Stimulated activated memory B cell treated with anti-CD40 and anti-IgM and Interleukin-4, amounts not matched to agents 10 μg/mL and 1 μg/mL and 100 μg/mL, for 72 hours (primary cell): Measurements from ENCODE around the gene DDX50.
A peak's percentile ranks its signal among the peaks of the same experiment; 100 is the strongest.

Source experiments
- ATAC-seq: fragments of 150-1000 bp; cut with Tn5 transposase; 2 replicates; pipeline ENCODE4 v1.10.0; 2021
- H3K27ac Mint-ChIP-seq: one replicate; pipeline ENCODE4 v1.8.0; 2022; ENCODE audit warnings: mild to moderate bottlenecking, mixed read lengths
- H3K27me3 Mint-ChIP-seq: one replicate; pipeline ENCODE4 v1.8.0; 2022; ENCODE audit warnings: mixed read lengths
- H3K36me3 Mint-ChIP-seq: one replicate; pipeline ENCODE4 v1.8.0; 2022; ENCODE audit warnings: mixed read lengths
- H3K4me1 Mint-ChIP-seq: one replicate; pipeline ENCODE4 v1.8.0; 2022; ENCODE audit warnings: mixed read lengths
- H3K4me3 Mint-ChIP-seq: one replicate; pipeline ENCODE4 v1.8.0; 2022; ENCODE audit warnings: mild to moderate bottlenecking, moderate library complexity, mixed read lengths
- H3K9me3 Mint-ChIP-seq: one replicate; pipeline ENCODE4 v1.8.0; 2022; ENCODE audit warnings: mixed read lengths

Gene DDX50

DNA sequence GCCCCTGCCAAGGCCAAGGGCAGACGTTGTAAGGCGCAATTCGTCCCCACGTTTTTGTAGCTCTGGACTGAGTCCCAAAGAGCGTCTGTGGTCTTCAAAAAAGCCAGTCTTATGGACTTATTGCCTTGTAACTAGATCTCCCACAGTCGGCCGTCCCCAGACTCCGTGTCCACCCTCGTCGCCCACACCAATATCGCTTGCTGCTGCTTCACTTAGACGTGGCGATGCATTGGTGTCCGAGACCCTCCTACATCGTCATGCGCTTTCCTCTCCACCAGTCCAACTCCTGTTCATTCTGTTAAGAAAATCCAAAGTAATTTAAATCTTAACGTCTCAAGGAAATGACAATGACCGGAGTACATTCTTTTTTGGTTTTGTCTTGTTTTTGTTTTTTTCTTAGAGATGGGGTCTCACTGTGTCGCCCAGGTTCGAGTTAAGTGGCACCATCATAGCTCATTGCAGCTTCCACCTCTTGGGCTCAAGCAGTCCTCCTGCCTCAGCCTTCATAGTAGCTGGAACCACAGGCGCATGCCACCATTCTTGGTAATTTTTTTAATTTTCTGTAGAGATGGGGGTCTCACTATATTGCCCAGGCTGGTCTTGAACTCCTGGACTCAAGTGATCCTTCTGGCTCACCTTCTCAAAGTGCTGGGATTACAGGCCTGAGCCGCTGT, 88.3 kb downstream of the DDX50 start:
- Mint-ChIP-seq H3K27me3 (no peaks in the 10 kb centered on the region), H3K4me1 (peaks cover 40% of the 10 kb centered on the region), H3K27ac (peak overlapping the region; percentile 83), H3K4me3 (peak overlapping the region; percentile 99), H3K36me3 (peaks cover 6% of the 10 kb centered on the region), H3K9me3 (no peaks in the 10 kb centered on the region)
- ATAC-seq: no peak

DNA sequence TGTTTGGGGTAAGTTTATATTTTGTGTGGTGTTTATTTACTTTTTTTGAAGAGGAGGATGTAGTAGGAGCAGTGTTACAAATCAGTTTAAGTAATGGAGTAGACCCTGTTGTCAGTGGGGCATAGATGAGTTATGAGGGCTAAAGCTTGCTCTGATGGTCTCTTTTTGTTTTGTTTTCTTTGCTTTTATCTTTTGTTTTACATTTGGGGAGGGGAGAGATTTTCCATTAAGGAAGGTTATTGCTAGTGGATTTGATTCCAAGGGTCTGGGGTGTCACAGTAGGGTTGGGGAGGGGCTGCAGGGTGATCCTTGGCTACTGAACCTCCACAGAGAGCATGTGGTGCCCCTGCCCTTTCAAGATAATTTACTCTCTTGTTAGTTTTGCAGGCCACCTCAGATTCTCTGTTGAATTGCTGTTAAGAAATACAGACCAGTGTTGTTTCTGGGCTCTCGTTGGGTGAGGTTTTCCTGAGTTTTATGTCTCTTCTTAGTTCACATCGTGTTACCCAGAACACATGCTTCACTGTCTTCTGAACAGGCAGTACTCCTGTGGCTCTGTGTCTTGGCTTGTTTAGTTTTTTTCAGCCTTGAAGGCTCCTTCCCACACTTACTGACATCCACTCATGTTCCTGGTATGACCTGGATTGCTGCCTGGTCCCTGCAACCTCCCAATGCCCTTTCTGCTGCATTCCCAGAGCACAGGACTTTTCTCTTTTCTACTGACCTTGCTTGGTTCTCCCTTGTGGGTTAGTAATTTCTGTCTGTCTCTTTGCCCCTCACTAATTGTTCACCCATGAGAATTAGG, 91.7 kb downstream of the DDX50 start:
- Mint-ChIP-seq H3K4me3 (no peak overlapping the region), H3K27ac (no peak overlapping the region), H3K9me3 (no peaks in the 10 kb centered on the region), H3K27me3 (no peaks in the 10 kb centered on the region), H3K36me3 (no peaks in the 10 kb centered on the region), H3K4me1 (peaks cover 44% of the 10 kb centered on the region)
- no peak for ATAC-seq
